Fibroblast of the conjunctiva (primary cell): ENCODE measurements around the gene TMCO1.
"Not testable (repeated sequence)": the region's sequence is repeated elsewhere in the genome, so short reads cannot be mapped to it uniquely, and the experiment has no call there.

Source experiments
- DNase-seq: peaks from one replicate; pipeline ENCODE4 v3.0.0-alpha.2; 2010; ENCODE audit warnings: low read depth

TMCO1 gene

GRCh38 chr1:165686971-165687433 is 81.7 kb downstream of the TMCO1 start:
- DNase-seq: no peak

GRCh38 chr1:165686121-165686970 is 82.3 kb downstream of the TMCO1 start:
- DNase-seq: no peak

- no peak for DNase-seq
Observed at GRCh38 chr1:165683848-165684485, 84.7 kb downstream of the TMCO1 start.

- not testable (repeated sequence) for DNase-seq
Observed at GRCh38 chr1:165680773-165681172, 87.9 kb downstream of the TMCO1 start.

GRCh38 chr1:165680303-165680702 is 88.4 kb downstream of the TMCO1 start:
- no peak for DNase-seq

GRCh38 chr1:165679282-165680036 is 89.2 kb downstream of the TMCO1 start:
- no peak for DNase-seq

GRCh38 chr1:165678509-165678908 is 90.2 kb downstream of the TMCO1 start:
- no peak for DNase-seq
